HG03521 (cell line): ENCODE measurements around the gene THBS3.
"Not testable (repeated sequence)": the region's sequence is repeated elsewhere in the genome, so short reads cannot be mapped to it uniquely, and the experiment has no call there.

ENCODE experiments used
- ATAC-seq: cut with Tn5 transposase; IDR thresholded peaks from one replicate; pipeline ENCODE4 v1.9.1; 2021; ENCODE audit warnings: mild to moderate bottlenecking, moderate library complexity; ENCODE audit not compliant: unreplicated experiment

THBS3 gene

DNA sequence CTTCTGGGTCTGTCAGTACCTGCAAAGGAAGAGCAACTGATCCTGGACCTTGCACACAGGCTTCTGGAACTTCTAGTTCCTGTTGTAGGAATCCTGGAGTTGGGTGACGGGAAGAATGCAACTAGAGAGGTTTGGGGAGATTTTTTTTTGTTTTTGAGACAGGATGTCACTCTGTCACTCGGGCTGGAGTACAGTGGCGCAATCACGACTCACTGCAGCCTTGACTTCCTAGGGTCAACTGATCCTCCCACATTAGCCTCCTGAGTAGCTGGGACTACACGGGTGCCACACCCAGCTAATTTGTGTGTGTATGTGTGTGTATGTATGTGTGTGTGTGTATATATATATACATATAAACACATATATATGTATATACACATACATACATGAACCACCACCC is 28.8 kb upstream of the THBS3 start:
- no peak for ATAC-seq

DNA sequence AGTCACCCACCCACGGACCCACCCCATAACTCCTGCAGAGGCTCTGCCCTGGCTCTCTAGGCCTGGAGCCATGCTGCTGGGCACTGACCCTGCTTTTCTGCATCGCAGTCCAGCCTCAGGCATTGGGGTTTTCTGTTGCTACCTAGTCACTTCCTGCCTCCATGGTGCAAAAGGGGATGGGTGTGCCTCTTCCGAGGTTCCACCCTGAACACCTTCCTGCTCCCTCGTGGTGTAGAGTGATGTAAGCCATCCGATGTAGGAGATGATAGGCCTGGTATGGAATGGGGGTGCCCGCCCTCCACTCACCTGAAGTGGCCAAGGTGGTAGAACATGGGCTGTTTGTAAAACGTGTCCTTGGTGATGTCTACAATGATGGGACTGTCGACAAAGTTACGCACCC is 27.7 kb upstream of the THBS3 start:
- ATAC-seq = not testable (repeated sequence)

DNA sequence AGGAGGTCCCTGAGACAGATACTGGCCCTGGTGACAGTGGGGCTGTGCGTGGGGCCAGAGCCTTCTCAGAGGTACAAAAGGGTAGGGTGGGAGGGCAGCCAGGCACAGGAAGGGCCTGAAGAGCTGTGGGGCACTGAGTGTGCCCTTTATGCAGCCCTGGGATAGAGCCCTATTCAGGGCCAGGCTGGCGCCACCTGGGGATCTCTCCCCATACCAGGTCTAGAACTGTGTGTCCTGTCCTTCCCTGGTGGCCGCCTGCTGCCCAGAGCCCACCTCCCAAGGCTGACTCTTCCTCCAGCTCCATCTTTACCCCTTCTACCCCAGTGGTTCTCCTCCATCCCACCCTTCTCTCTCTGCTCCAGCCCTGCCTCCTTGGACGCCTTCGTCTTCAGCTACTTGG is 25.8 kb upstream of the THBS3 start:
- ATAC-seq = not testable (repeated sequence)

DNA sequence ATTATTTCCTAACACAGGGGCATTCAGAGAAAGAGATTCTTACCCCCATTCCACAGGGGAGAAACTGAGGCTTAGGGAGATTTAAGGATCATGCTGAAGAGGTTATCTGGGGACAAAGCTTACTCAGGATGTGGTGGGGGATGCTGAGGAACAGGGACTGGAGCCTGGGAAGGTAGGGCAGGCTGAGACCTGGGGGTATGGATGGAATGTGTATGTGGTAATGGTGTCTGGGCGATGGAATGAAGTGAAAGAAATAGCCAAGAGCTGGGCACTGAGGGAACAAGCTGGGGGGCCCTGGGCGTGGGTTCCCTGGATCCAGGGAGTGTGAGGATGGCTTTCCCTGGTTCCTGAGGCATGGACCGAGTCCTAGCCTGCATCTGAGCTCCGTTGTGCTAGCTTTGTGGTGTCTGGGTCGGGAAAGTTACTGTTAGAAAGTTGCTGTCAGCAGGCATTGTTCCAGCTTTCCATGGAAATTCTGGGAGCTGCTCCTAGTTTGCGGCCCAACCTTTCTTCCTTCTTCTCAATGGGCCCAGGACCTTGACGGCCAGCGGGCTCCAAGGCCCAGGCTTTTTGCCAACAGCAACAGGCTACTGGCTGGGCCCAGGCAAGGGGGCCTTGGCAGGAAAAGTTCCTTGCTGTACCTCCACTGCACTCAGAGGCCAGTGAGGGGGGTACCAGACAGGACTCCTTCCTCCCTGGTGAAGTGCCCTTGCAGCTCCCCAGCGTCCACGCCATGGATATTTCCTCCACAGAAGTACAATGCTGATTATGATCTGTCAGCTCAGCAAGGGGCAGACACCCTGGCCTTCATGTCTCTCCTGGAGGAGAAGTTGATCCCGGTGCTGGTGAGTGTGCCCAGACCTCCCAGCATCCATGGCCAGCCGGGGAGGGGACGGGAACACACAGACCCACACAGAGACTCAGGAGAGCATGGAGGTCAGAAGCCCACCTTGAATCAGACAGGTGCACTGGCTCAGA is 24.6 kb upstream of the THBS3 start:
- ATAC-seq = not testable (repeated sequence)

DNA sequence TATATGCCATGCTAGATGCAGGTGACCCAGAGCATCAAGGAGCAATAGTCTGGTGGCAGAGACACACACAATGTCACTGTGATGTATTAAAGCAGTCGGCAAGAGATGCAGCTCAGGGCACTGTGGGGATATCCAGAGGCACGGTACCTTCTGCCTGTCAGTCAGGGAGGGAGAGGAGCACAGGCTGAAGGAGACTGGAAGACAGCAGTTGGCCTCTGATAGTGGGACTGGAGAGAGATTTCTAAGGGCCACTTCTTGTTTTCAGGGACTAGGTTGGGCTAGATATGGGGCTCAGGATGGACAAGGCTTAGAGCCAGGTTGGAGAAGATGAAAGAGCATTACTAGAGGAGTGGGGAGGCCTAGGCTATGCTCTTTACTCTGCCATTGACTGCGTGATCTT is 23.6 kb upstream of the THBS3 start:
- not testable (repeated sequence) for ATAC-seq

DNA sequence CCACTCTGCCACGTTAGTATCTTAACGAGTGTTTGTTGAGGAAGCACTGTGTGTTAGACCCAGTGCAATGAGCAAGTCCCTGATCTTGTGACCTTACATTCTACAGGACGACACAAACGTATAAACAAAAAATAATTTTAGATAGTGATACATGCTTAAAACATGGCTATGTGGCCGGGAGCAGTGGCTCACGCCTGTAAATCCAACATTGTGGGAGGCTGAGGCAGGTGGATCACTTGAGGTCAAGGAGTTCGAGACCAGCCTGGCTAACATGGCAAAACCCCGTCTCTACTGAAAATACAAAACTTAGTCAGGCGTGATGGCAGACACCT is 20.4 kb upstream of the THBS3 start:
- no peak for ATAC-seq

DNA sequence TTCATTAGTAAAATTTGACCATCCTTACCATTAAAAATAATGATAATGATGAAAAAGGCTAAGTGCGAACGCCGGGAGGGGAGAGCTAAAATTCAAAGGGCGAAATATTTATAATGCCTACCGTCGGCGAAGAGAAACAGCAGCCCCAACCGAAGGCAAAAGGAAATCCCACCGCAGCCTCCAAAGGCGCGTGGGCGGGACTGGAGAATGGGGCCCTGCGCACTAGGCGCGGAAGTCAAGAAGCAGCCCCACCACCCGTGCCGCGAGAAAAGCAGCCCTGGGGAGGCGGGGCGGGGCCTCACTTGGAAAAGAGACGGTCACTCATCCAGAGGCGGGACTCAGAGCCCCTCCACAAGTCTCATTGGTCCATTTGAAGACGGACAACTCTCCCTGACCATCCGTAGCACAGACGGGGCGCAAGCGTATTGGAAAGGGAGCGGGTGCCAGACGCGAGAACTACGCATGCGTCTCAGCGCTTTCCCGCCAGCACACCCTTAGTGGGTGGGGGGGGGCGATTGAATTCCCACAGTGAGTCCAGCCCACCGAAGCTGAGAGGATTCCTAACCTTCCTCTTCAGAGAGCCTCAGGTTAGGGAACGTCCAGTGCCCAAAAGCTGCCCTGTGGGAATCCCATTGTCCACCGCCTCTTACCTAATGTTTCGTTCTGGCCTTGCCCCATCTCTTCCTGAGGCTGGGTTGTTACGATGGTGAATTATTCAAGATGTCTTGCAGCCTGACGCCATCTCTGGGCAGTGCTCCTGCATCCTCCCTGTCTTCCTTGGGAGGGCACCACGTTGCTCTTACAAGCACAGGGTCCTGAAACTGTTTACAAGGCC is 19.8 kb upstream of the THBS3 start:
- ATAC-seq = peak; percentile 94

DNA sequence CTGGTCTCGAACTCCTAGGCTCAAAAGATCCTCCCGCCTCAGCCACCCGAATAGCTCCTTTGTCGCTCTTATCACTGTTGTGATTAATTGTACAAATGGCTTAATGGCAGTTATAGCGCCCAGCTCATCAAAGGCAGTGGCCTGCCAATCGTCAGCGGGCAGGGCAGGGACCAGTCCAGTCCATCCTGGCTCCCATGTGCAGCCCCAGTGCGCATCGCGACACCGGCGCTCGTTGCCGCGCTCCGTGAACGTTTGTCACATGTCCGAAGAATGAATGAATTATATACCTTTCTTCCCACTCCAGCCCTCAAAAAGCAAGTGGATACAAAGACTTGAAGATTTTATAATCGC is 19.2 kb upstream of the THBS3 start:
- no peak for ATAC-seq

DNA sequence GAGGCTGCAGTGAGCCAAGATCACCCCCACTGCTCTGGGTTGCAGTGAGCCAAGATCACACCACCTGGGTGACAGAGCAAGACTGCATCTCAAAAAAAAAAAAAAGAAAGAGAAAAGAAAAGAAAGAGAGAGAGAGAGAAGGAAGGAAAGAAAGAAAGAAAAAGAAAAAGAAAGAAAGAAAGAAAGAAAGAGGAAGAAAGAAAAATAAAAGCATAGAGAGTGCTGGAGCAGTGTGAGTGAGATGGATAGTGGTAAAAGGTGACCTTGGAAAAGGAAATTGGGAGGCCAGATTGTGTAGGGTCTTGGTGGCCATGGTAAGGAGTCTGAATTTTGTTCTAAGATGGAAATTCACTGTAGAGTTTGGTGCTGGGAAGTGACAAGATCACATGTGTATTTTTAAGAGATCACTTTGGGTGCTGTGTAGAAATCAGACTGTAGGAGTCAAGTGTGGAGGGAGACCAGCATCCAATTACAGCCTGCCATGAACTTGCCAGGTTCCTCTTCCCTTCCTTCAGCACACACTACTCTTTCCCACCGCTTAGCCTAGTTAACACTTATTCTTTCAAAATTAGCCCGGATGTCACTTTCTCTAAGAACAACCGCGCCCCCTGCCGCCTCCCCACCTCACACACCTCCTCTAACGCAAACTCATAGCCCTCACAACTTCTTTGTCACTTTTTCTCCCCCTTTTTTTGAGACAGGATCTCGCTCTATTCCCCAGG is 18.7 kb upstream of the THBS3 start:
- no peak for ATAC-seq

DNA sequence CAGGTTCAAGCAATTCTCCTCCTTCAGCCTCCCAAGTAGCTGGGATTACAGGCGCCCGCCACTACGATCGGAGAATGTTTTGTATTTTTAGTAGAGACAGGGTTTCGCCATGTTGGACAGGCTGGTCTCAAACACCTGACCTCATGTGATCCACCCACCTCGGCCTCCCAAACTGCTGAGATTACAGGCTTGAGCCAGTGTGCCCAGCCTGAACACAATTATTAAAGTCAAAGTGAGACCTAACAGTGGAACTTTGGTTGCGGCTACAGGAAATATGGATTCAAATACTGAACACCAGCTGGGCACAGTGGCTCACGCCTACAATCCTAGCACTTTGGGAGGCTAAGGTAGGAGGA is 17.7 kb upstream of the THBS3 start:
- ATAC-seq = not testable (repeated sequence)

DNA sequence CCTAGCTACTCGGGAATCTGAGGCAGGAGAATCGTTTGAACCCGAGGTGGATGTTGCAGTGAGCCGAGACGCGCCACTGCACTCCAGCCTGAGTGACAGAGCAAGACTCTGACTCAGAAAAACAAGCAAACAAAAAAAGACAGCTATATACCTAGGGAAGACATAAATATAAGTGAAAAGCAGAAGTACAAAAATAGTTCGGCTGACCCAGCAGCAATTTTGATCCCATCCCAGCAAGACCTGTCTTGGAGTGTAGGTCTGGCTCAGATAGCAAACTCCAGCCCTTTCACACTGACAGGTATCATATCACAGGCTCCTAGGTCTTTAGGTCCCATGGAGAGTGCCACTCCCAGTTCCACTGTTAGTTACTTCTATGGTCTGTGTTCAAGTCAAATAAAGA is 15.3 kb upstream of the THBS3 start:
- ATAC-seq = no peak

DNA sequence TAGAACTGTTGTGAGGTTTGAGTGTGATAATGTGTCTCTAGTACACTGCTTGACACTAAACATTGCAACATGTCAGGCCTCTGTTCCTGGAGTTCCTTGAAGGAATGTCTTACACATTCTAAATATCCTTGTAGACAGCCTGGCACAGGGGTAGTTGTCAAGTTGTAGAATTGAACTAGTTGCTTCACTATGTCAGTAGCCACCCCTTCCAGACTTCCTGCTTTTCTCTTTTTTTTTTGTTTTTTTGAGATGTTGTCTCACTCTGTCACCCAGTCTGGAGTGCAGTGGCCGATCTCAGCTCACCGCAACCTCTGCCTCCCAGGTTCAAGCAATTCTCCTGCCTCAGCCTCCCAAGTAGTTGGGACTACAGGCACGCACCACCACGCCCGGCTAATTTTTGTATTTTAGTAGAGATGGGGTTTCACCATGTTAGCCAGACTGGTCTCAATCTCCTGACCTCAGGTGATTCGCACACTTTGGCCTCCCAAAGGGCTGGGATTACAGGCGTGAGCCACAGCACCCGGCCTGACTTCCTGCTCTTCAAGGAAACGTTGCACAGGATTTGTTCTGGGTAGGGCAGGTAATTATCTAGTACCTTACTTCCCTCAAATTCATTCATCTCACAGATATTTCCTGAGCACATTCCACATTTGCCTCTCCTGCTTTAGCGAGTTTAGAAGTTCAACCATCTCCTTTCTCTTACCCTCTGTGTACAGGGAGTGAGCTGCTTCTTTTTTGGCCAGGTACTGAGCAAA is 12.7 kb upstream of the THBS3 start:
- ATAC-seq = not testable (repeated sequence)

DNA sequence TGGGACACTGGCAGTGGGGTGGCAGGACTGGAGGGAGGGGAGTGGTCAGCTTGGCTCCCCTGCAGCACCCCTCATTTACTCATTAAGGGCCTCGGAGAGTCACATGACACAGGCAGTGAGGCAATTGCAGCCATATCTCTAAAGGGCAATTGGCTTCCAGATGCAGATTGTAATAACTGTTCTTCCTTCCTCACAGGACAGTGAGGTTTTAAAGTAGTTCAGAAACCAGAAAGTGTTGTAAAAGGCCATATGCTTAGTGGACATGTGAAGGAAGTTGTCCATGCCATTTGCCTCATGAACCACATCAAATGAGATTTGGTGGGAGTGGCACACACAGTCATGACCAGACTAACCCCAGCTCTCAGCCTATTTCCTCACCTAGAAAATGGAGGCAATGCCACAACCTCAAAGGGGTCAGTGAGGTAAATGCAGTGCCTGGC is 11.9 kb upstream of the THBS3 start:
- ATAC-seq = no peak

DNA sequence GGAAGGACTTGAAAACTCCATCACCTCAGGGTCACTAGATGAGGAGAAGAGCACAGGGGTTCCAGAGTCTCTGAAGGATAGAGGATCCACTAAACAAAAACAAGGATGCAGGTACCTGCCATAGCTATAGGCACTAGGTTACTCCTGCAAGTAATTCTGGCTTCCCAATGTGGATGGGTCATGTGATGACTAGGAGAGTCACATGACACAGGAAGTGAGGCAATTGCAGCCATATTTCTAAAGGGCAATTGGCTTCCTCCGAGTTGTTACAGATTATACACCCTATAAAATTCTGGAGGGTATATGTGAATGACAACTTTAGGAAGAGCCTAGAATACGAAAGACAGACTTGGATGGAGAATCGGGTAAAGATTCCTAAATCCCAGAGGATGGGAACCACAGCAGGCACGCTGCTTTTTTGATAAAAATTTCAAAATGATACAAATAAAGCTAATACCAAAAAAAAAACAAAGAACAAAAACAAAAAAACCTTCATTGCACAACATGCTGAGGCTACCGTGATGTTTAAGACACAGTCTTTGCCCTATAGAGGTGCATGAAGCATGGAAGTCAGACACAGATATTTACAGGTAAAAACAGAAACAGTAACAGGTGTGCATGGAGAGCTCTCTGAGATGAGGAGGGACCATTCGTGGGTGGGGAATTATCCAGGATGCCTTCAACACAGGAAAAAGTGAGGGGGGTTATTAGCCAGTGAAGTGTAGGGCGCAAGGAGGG is 11.3 kb upstream of the THBS3 start:
- ATAC-seq = no peak

DNA sequence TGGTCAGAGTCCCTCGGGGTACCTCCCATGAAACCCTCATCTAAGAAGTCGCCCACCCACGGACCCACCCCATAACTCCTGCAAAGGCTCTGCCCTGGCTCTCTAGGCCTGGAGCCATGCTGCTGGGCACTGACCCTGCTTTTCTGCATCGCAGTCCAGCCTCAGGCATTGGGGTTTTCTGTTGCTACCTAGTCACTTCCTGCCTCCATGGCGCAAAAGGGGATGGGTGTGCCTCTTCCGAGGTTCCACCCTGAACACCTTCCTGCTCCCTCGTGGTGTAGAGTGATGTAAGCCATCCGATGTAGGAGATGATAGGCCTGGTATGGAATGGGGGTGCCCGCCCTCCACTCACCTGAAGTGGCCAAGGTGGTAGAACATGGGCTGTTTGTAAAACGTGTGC is 7.0 kb upstream of the THBS3 start:
- ATAC-seq = not testable (repeated sequence)

DNA sequence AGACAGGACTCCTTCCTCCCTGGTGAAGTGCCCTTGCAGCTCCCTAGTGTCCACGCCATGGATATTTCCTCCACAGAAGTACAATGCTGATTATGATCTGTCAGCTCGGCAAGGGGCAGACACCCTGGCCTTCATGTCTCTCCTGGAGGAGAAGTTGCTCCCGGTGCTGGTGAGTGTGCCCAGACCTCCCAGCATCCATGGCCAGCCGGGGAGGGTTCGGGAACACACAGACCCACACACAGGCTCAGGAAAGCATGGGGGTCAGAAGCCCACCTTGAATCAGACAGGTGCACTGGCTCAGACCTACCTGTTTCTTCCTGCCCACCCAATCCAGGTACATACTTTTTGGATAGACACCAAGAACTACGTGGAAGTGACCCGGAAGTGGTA is 4.3 kb upstream of the THBS3 start:
- not testable (repeated sequence) for ATAC-seq

DNA sequence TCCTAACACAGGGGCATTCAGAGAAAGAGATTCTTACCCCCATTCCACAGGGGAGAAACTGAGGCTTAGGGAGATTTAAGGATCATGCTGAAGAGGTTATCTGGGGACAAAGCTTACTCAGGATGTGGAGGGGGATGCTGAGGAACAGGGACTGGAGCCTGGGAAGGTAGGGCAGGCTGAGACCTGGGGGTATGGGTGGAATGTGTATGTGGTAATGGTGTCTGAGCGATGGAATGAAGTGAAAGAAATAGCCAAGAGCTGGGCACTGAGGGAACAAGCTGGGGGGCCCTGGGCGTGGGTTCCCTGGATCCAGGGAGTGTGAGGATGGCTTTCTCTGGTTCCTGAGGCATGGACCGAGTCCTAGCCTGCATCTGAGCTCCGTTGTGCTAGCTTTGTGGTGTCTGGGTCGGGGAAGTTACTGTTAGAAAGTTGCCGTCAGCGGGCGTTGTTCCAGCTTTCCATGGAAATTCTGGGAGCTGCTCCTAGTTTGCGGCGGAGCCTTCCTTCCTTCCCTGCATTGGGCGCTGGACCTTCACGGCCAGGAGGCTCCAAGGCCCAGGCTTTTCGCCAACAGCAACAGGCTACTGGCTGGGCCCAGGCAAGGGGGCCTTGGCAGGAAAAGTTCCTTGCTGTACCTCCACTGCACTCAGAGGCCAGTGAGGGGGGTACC is 3.8 kb upstream of the THBS3 start:
- not testable (repeated sequence) for ATAC-seq

DNA sequence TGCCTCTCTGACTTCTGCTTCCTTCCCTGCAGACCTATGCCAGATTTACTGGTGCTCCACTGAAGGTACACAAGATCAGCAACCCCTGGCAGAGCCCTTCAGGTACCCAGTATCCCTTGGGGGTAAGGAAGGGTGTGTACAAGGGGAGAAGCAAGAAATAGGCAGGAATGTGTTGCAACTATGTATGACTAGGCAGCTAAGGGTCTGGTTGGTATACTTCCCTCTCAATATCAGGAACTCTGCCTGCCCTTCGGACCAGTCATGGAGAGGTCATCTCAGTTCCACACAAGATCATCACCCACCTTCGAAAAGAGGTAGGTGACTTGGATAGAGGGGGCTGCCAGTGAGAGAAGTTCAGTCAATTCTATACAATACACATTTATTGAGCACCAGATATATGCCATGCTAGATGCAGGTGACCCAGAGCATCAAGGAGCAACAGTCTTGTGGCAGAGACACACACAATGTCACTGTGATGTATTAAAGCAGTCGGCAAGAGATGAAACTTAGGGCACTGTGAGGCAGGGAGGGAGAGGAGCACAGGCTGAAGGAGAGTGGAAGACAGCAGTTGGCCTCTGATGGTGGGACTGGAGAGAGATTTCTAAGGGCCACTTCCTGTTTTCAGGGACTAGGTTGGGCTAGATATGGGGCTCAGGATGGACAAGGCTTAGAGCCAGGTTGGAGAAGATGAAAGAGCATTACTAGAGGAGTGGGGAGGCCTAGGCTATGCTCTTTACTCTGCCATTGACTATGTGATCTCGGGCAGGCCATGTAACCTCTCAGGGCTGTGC is 2.8 kb upstream of the THBS3 start:
- no peak for ATAC-seq

DNA sequence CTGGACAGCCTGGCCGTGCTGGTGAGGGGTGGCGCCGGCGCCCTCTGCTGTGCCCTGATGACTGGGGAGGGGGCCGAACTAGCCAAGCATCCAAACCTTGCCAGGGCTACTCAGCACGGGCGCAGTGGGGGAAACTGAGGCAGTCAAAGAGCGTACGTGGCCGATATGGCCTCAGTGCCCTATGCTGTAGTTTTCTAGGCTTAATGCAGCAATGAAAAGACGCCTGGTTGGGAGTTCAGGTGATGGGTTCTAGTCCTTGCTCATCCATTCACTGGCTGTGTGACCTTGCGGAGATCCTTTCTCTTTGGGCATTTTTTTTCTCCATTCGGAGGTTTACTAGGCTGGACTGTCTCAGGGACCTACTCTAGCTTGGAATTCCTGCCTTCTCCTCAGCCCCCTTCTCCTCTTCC is 1.6 kb upstream of the THBS3 start:
- no peak for ATAC-seq
